Activated CD8-positive, alpha-beta memory T cell treated with anti-CD3 and anti-CD28 coated beads for 36 hours (primary cell): ENCODE data around the gene HACL1. TPM values are rescaled to one million over a fixed set of nuclear protein-coding genes. Genes with fewer than 3 reads are reported as not detected.
"Not testable (repeated sequence)": the region's sequence is repeated elsewhere in the genome, so short reads cannot be mapped to it uniquely, and the experiment has no call there.

Experiments
- CTCF ChIA-PET: fragments of 350-600 bp; sonication (Branson Sonifier 250); formaldehyde crosslinking; loops from one replicate; lab custom pipeline; 2021; ENCODE audit warnings: antibody characterized with exemption; lab: Charles Lee
- POLR2A ChIA-PET: fragments of 350-600 bp; sonication (Branson Sonifier 250); formaldehyde crosslinking; loops from one replicate; lab custom pipeline; 2021; ENCODE audit warnings: antibody characterized with exemption; lab: Charles Lee
- total RNA-seq, 2 experiments: library from RNA; stranded (reverse); gene quantifications; one replicate each; pipeline ENCODE4 v1.2.3, GENCODE V29; 2021

HACL1 gene
- total RNA-seq, 2 experiments from 2014 or later, result 30.7 to 35.6 TPM

GRCh38 chr3:15631426-15632211 lies 30.2 kb upstream of the HACL1 start:
- ChIA-PET POLR2A (no interaction called here), CTCF (no interaction called here)

GRCh38 chr3:15630646-15631350 lies 29.4 kb upstream of the HACL1 start:
- ChIA-PET CTCF (interaction anchor here (0.7 to 1.5 kb wide), 3 partner anchors 74 to 181 kb away, joined by 3 to 7 read pairs (median 6); no protein-coding TSS in a partner anchor), POLR2A (no interaction called here)

GRCh38 chr3:15629860-15630597 lies 28.7 kb upstream of the HACL1 start:
- ChIA-PET CTCF (interaction anchor here (1.1 to 1.5 kb wide), 2 partner anchors 138 to 182 kb away, joined by 6 to 7 read pairs; no protein-coding TSS in a partner anchor), POLR2A (interaction anchor here (0.6 kb wide), 1 partner anchor 230 kb away, joined by 9 read pairs; no protein-coding TSS in a partner anchor)

GRCh38 chr3:15628967-15629366 lies 27.6 kb upstream of the HACL1 start:
- CTCF ChIA-PET, result no interaction called here
- POLR2A ChIA-PET, result no interaction called here

- CTCF ChIA-PET, result no interaction called here
- POLR2A ChIA-PET, result no interaction called here
Measured at GRCh38 chr3:15623535-15624440, 22.4 kb upstream of the HACL1 start.

GRCh38 chr3:15619659-15620464 lies 18.5 kb upstream of the HACL1 start:
- CTCF ChIA-PET, POLR2A ChIA-PET: not testable (repeated sequence)

GRCh38 chr3:15616053-15616452 lies 14.7 kb upstream of the HACL1 start:
- POLR2A ChIA-PET, result no interaction called here

GRCh38 chr3:15614958-15615357 lies 13.6 kb upstream of the HACL1 start:
- ChIA-PET POLR2A (interaction anchor here (0.7 kb wide), 1 partner anchor 91 kb away, joined by 3 read pairs; no protein-coding TSS in a partner anchor), CTCF (interaction anchor here (0.7 kb wide), 1 partner anchor 22 kb away, joined by 3 read pairs; no protein-coding TSS in a partner anchor)

More at GRCh38 chr3:15616053-15616452, 14.7 kb upstream of the HACL1 start:
- CTCF ChIA-PET, result no interaction called here

GRCh38 chr3:15612001-15612400 lies 10.6 kb upstream of the HACL1 start:
- ChIA-PET CTCF (interaction anchor here (0.9 kb wide), 1 partner anchor 11 kb away, joined by 3 read pairs; the partner anchor contains the start of genes BTD and HACL1), POLR2A (no interaction called here)

GRCh38 chr3:15611018-15611417 lies 9.6 kb upstream of the HACL1 start:
- ChIA-PET POLR2A (no interaction called here), CTCF (interaction anchor here (0.9 kb wide), 2 partner anchors 10 kb away, joined by 3 to 4 read pairs; partner anchors contain the start of genes BTD and HACL1)

- CTCF ChIA-PET, result interaction anchor here (0.9 kb wide), 1 partner anchor 9 kb away, joined by 4 read pairs; the partner anchor contains the start of genes BTD and HACL1
- POLR2A ChIA-PET, result no interaction called here
Measured at GRCh38 chr3:15610082-15610759, 8.9 kb upstream of the HACL1 start.

- POLR2A ChIA-PET, result no interaction called here
- CTCF ChIA-PET, result no interaction called here
Measured at GRCh38 chr3:15606434-15606891, 5.1 kb upstream of the HACL1 start.

GRCh38 chr3:15604584-15604983 lies 3.2 kb upstream of the HACL1 start:
- POLR2A ChIA-PET, result interaction anchor here (0.6 kb wide), 1 partner anchor 145 kb away, joined by 9 read pairs; no protein-coding TSS in a partner anchor
- CTCF ChIA-PET, result not testable (repeated sequence)

- CTCF ChIA-PET, POLR2A ChIA-PET: not testable (repeated sequence)
Measured at GRCh38 chr3:15602816-15603215, 1.4 kb upstream of the HACL1 start.

GRCh38 chr3:15602146-15602536 lies 772 bp upstream of the HACL1 start:
- CTCF ChIA-PET, result interaction anchor here (0.5 kb wide), 1 partner anchor 69 kb away, joined by 3 read pairs; no protein-coding TSS in a partner anchor
- POLR2A ChIA-PET, result interaction anchor here (0.6 to 1.5 kb wide), 2 partner anchors 396 to 504 kb away, joined by 3 to 4 read pairs; partner anchors contain the start of gene CAPN7

GRCh38 chr3:15601046-15601398 lies 347 bp downstream of the HACL1 start:
- ChIA-PET POLR2A (interaction anchor here (1.0 to 1.5 kb wide), 2 partner anchors 201 to 395 kb away, joined by 3 read pairs; partner anchors contain the start of gene CAPN7), CTCF (interaction anchor here (1.1 kb wide), 3 partner anchors 9 to 12 kb away, joined by 3 to 4 read pairs (median 3); no protein-coding TSS in a partner anchor)
